Astrocyte of the spinal cord (primary cell): ENCODE data around the gene DDX43.
"Not testable (repeated sequence)": the region's sequence is repeated elsewhere in the genome, so short reads cannot be mapped to it uniquely, and the experiment has no call there.

Source experiments
- DNase-seq: peaks from one replicate; pipeline ENCODE4 v3.0.0; 2011; ENCODE audit warnings: low read depth, low spot score
- H3K4me3 ChIP-seq: 2 replicates; pipeline ENCODE4 v1.5.1; 2011; ENCODE audit warnings: low read depth, mild to moderate bottlenecking, low read length, moderate library complexity
- in situ Hi-C: cut with HindIII; loops from 2 replicates; pipeline ENCODE4 v1.10.0; 2017; ENCODE audit warnings: low sequenced_read_pairs
- TF ChIP-seq, protein P1 (sequence below): IDR thresholded peaks from 2 replicates; pipeline ENCODE4 v1.5.1; 2012; ENCODE audit warnings: low read depth, mild to moderate bottlenecking, low read length, inconsistent platforms

The DDX43 gene

GRCh38 chr6:73443555-73443954 is 48.9 kb downstream of the DDX43 start:
- in situ Hi-C loops, result no loop called here
- TF ChIP-seq, protein P1, sequence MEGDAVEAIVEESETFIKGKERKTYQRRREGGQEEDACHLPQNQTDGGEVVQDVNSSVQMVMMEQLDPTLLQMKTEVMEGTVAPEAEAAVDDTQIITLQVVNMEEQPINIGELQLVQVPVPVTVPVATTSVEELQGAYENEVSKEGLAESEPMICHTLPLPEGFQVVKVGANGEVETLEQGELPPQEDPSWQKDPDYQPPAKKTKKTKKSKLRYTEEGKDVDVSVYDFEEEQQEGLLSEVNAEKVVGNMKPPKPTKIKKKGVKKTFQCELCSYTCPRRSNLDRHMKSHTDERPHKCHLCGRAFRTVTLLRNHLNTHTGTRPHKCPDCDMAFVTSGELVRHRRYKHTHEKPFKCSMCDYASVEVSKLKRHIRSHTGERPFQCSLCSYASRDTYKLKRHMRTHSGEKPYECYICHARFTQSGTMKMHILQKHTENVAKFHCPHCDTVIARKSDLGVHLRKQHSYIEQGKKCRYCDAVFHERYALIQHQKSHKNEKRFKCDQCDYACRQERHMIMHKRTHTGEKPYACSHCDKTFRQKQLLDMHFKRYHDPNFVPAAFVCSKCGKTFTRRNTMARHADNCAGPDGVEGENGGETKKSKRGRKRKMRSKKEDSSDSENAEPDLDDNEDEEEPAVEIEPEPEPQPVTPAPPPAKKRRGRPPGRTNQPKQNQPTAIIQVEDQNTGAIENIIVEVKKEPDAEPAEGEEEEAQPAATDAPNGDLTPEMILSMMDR, result no peak
- DNase-seq, result no peak
- H3K4me3 ChIP-seq, result no peak overlapping the region

DNA sequence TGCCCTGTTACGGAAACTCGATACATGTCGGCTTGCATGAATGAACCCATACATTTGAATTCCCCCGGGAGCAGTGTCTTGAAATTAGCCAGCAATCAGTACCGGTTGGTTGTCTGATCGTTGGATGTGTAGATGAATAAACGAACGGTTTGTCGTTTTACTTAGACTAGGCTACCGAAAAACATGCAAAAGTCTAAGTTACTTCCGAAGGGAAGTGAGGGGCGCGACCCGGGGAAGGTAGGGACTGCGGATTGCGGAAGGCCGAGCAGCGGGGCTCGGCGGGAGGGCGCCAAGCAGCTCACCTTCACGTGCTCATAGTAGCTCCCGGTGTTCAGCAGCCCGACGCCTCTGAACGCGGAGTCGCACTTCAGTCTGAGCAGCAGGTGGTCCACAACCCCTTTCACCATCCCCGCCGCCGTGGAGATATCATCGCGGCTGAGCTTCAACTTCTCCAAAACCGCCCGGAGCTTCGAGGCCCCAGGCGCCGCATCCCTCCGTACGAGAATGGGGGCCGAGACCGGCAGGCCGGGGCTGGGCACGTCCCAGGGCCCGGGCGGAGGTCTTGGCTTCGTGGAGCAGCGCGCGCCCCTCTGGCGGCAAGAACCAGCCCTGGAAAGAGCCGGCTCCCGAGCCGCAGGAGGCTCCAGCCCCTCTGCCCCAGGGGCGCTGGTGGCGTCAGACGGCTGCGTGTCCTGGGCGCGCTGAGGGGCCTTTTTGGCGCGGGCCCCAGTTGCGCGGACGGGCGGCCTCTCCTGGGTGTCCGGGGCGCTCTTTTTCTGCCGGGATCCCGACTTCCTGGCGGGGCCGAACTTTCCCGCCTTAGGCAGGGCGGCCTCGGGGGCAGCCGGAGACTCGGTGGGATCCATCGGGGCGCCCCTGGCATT is 56.8 kb downstream of the DDX43 start:
- peak overlapping the region; percentile 54 for H3K4me3 ChIP-seq
- in situ Hi-C loops, result no loop called here
- TF ChIP-seq, protein P1, result no peak
- DNase-seq, result peak; percentile 38

GRCh38 chr6:73452107-73452461 is 57.5 kb downstream of the DDX43 start, which contains the start of gene CGAS:
Gene CGAS (minus strand): TSS chr6:73452297. CDS start chr6:73452181, 116 bp downstream.
- peak; percentile 49 for DNase-seq
- TF ChIP-seq, protein P1, result no peak
- in situ Hi-C loops, result no loop called here
- peak within 1 kb of the TSS; percentile 54 for H3K4me3 ChIP-seq

GRCh38 chr6:73455865-73456629 is 61.4 kb downstream of the DDX43 start:
- no peak for DNase-seq
- in situ Hi-C loops, result no loop called here
- no peak overlapping the region for H3K4me3 ChIP-seq
- TF ChIP-seq, protein P1, result no peak

- H3K4me3 ChIP-seq, in situ Hi-C loops, DNase-seq: not testable (repeated sequence)
Measured at GRCh38 chr6:73459474-73459873, 64.8 kb downstream of the DDX43 start.

GRCh38 chr6:73460056-73460455 is 65.4 kb downstream of the DDX43 start:
- in situ Hi-C loops, result no loop called here
- DNase-seq, result no peak
- H3K4me3 ChIP-seq, result no peak overlapping the region
- TF ChIP-seq, protein P1, result no peak
